Activated T-helper 9 cell treated with anti-CD3 and anti-CD28 coated beads, Interleukin-2, amount 50 U/mL, for 16 hours (primary cell): ENCODE results near the gene PRDX5.

ENCODE experiments used
- DNase-seq: peaks from one replicate; pipeline ENCODE4 v3.0.0-alpha.2; 2020; ENCODE audit warnings: low read depth

PRDX5 gene

DNA sequence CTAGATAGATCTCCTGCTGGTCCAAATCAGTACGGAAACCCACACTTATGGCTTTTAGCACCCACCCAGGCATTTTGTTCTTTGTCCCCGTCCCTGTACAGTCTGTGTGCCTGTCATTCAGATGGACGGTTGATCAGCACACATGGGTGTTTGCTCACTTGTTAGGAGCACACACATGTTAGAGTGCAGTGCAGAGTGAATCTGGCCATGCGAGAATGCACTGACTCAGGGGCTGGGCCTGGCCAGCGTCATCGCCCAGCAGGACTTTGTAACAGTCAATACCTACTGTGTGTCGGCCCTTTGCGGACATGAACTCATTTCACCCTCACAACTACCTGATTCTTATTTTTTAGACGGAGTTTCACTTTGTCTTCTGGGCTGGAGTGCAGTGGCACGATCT is 44.4 kb downstream of the PRDX5 start:
- no peak for DNase-seq

- no peak for DNase-seq
Observed at GRCh38 chr11:64364435-64364834, 46.5 kb downstream of the PRDX5 start.

DNA sequence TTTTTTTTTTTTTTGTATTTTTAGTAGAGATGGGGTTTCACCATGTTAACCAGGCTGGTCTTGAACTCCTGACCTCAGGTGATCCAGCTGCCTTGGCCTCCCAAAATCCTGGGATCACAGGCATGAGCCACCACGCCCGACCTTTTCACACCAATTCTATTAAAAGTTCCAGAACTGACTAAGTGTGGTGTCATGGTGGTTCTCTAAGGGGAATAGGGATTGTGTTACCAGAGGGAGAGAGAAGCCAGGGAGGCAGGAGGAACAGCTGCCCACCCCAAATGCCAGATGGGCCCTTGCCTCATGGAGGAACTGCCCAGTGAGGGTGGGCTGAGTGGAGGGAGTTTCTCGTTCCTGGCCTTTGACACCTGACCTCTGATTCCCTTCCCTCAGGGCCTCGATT is 47.0 kb downstream of the PRDX5 start:
- no peak for DNase-seq

GRCh38 chr11:64366751-64367150 is 48.8 kb downstream of the PRDX5 start:
- DNase-seq: no peak

DNA sequence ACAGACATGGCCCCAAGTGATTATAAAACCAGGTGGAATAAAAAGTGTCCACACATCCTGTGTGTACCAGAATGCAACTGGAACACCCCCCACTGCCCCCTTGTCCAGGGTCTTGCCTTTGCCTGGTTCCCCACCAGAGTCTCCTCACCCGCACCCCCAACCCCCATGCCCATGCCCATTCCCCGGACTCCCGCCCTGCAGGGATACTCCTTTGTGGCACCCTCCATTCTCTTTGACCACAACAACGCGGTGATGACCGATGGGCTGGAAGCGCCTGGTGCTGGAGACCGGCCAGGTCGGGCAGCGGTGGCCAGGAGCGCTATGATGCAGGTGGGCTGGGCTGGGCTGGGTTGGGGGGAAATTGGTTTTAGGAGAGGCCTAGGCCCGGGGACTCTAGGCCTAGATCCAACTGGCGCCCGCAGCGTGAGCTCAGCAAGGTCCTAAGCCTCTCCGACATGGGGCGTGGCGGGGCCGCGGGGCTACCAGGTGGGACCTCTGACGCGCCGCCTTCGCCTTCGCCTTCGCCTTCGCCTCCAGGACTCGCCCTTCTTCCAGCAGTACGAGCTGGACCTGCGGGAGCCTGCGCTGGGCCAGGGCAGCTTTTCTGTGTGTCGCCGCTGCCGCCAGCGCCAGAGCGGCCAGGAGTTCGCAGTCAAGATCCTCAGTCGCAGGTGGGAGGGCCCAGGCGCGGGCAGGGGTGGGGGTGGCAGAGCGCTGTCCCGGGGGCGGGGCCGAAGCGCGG is 50.2 kb downstream of the PRDX5 start:
- no peak for DNase-seq

DNA sequence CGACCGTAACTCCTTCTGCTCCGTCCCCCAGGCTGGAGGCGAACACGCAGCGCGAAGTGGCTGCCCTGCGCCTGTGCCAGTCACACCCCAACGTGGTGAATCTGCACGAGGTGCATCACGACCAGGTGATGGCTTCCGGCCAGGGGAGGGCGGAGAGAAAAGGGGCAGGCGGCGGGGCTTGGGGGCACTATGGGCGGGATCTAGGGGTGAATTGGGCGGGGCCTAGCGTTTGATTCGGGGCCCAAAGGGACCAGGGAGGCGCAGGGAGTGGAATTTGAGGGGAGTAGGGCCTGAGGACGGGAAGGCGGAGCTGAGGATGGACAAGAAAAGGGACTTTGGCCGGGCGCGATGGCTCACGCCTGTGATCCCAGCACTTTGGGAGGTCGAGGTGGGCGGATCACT is 50.8 kb downstream of the PRDX5 start:
- no peak for DNase-seq

GRCh38 chr11:64369440-64370421 is 51.8 kb downstream of the PRDX5 start:
- no peak for DNase-seq

- no peak for DNase-seq
Observed at GRCh38 chr11:64371201-64371600, 53.3 kb downstream of the PRDX5 start.
